ENCODE results near the gene SLIT3.

GRCh38 chr5:168660691-168661090, 640.2 kb downstream of the SLIT3 start:
- TF ChIP-seq CTCF (IDR thresholded peaks at IDR 0.05; ENCODE audit: borderline replicate concordance, extremely low read depth, low read length, poor library complexity, severe bottlenecking) (no peak), EZH2 (IDR thresholded peaks at IDR 0.05; ENCODE audit: borderline replicate concordance, low read depth, low read length, severe bottlenecking) (no peak)

Data from DND-41 (cell line).